Mesendoderm (in vitro differentiated cells): ENCODE data around the gene AGPAT1.
"Not testable (repeated sequence)": the region's sequence is repeated elsewhere in the genome, so short reads cannot be mapped to it uniquely, and the experiment has no call there.

ENCODE experiments used
- DNase-seq: peaks from one replicate; pipeline ENCODE4 v3.0.0; 2013
- H2AK5ac ChIP-seq: 2 replicates; pipeline ENCODE4 v1.6.1; 2013; ENCODE audit warnings: low read length, inconsistent platforms
- H2BK120ac ChIP-seq: 2 replicates; pipeline ENCODE4 v1.6.1; 2013; ENCODE audit warnings: low read depth, mild to moderate bottlenecking, low read length, moderate library complexity, mixed read lengths
- H2BK15ac ChIP-seq: replicated peaks from 2 replicates; pipeline ENCODE4 v1.6.1; 2013; ENCODE audit warnings: low read depth, mild to moderate bottlenecking, moderate library complexity
- H2BK5ac ChIP-seq: 2 replicates; pipeline ENCODE4 v1.6.1; 2013; ENCODE audit warnings: low read length, inconsistent platforms
- H3K18ac ChIP-seq: 2 replicates; pipeline ENCODE4 v1.6.1; 2013; ENCODE audit warnings: mild to moderate bottlenecking, low read length, mixed read lengths
- H3K23ac ChIP-seq: one replicate; pipeline ENCODE4 v1.6.1; 2013; ENCODE audit warnings: low read length
- H3K27ac ChIP-seq: 2 replicates; pipeline ENCODE4 v1.5.1; 2013; ENCODE audit warnings: low read depth, mild to moderate bottlenecking, inconsistent platforms, low read length, moderate library complexity
- H3K27me3 ChIP-seq: 2 replicates; pipeline ENCODE4 v1.6.1; 2013; ENCODE audit warnings: low read length, control low read depth, mild to moderate bottlenecking, inconsistent platforms; ENCODE audit not compliant: insufficient read depth, poor library complexity
- H3K36me3 ChIP-seq: 2 replicates; pipeline ENCODE4 v1.6.1; 2013; ENCODE audit warnings: low read length, inconsistent platforms; ENCODE audit not compliant: control insufficient read depth, insufficient read depth
- H3K4ac ChIP-seq: one replicate; pipeline ENCODE4 v1.6.1; 2013; ENCODE audit warnings: low read depth, mild to moderate bottlenecking, low read length, moderate library complexity
- H3K4me1 ChIP-seq: 2 replicates; pipeline ENCODE4 v1.6.1; 2013; ENCODE audit warnings: low read depth, low read length, inconsistent platforms; ENCODE audit not compliant: control insufficient read depth
- H3K4me2 ChIP-seq: 2 replicates; pipeline ENCODE4 v1.6.1; 2013; ENCODE audit warnings: low read length
- H3K4me3 ChIP-seq: 2 replicates; pipeline ENCODE4 v1.5.1; 2013; ENCODE audit warnings: mild to moderate bottlenecking, low read length
- H3K56ac ChIP-seq: one replicate; pipeline ENCODE4 v1.6.1; 2013; ENCODE audit warnings: low read length
- H3K79me1 ChIP-seq: 2 replicates; pipeline ENCODE4 v1.6.1; 2013; ENCODE audit warnings: low read length, inconsistent platforms
- H3K79me2 ChIP-seq: 2 replicates; pipeline ENCODE4 v1.6.1; 2013; ENCODE audit warnings: mild to moderate bottlenecking, low read length; ENCODE audit not compliant: control insufficient read depth, insufficient read depth
- H3K9ac ChIP-seq: 2 replicates; pipeline ENCODE4 v1.6.1; 2013; ENCODE audit warnings: low read length, inconsistent platforms
- H4K5ac ChIP-seq: one replicate; pipeline ENCODE4 v1.6.1; 2013; ENCODE audit warnings: low read length
- H4K8ac ChIP-seq: one replicate; pipeline ENCODE4 v1.6.1; 2013; ENCODE audit warnings: low read depth, mild to moderate bottlenecking, control low read depth, low read length, moderate library complexity
- WGBS: extraction: QIAGEN DNeasy Blood & Tissue Kit; methylation state at CpG from one replicate; pipeline ENCODE4 v1.1.7; 2013; ENCODE audit warnings: low lambda C conversion rate, missing lambda C conversion rate; ENCODE audit not compliant: insufficient coverage; ENCODE audit errors: extremely low coverage; 5-methylcytosine and 5-hydroxymethylcytosine counted together

AGPAT1 gene

DNA sequence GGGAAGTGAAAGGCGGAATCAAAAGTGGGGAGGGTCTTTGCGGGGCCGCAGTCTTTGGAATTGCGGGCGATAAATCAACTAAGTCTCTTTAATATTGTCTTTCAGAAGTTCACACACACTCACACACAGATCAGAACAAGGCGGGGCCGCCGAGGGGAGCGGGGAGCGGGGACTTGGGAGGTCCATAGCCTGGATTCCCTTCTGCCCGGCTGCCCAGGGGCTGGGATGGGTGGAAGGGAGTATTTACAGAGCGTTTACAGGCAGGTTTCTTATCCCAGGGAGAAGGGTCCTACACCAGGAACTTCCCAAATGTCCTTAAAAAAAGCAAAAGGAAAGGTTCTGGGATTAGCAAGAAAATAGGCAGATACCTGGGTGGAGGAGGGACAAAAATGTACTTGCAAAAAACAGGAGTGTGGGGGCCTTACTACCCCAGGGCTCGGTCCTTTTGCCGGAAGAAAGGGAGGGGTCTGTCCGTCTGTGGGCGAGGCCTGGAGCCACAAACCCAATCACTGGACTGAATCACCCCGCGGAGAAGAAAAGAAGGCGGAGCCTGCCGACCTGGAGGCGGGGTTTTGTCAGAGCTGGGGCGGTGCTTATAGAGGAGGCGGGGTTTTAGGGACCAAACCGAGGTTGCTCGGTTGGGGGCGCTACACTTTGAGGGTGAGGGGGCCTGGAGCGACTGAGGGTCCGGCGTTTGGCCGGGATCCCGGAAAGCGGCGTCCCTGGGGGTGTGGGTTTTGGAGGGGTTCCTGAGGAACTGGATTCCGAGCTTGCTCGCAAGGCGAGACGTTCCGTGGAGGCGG lies 27.4 kb downstream of the AGPAT1 start:
- Histone ChIP-seq H3K9ac (no peak overlapping the region), H2BK15ac (no peak overlapping the region), H3K79me2 (no peaks in the 10 kb centered on the region), H2BK120ac (no peak overlapping the region), H3K79me1 (no peaks in the 10 kb centered on the region), H3K4me3 (no peak overlapping the region), H2BK5ac (no peak overlapping the region), H3K4me1 (peaks cover 21% of the 10 kb centered on the region), H4K5ac (no peak overlapping the region), H3K56ac (no peak overlapping the region), H3K4ac (no peak overlapping the region), H3K23ac (no peak overlapping the region), H3K27me3 (no peaks in the 10 kb centered on the region), H2AK5ac (no peak overlapping the region), H3K27ac (no peak overlapping the region), H4K8ac (no peak overlapping the region), H3K18ac (no peak overlapping the region), H3K36me3 (no peaks in the 10 kb centered on the region), H3K4me2 (no peak overlapping the region)
- no CpG with 5 or more reads among the region's 39 CpGs for WGBS
- DNase-seq: peak; percentile 56

GRCh38 chr6:32147401-32148132 lies 28.3 kb downstream of the AGPAT1 start:
- Histone ChIP-seq H3K4me3 (no peak overlapping the region), H4K8ac (no peak overlapping the region), H2BK15ac (no peak overlapping the region), H3K79me2 (no peaks in the 10 kb centered on the region), H4K5ac (no peak overlapping the region), H3K9ac (no peak overlapping the region), H3K4ac (no peak overlapping the region), H3K36me3 (no peaks in the 10 kb centered on the region), H3K79me1 (no peaks in the 10 kb centered on the region), H2BK5ac (no peak overlapping the region), H3K56ac (no peak overlapping the region), H2BK120ac (no peak overlapping the region), H3K23ac (no peak overlapping the region), H3K27me3 (no peaks in the 10 kb centered on the region), H3K4me1 (peaks cover 18% of the 10 kb centered on the region), H3K27ac (no peak overlapping the region), H2AK5ac (no peak overlapping the region), H3K18ac (no peak overlapping the region), H3K4me2 (no peak overlapping the region)
- WGBS: no CpG with 5 or more reads among the region's 4 CpGs
- no peak for DNase-seq

- H3K4ac ChIP-seq: no peak overlapping the region
- no CpG with 5 or more reads among the region's 4 CpGs for WGBS
- H2BK120ac ChIP-seq: no peak overlapping the region
- H3K27ac ChIP-seq: no peak overlapping the region
- H3K79me1 ChIP-seq: no peaks in the 10 kb centered on the region
- H2BK15ac ChIP-seq: no peak overlapping the region
- no peak overlapping the region for H3K4me2 ChIP-seq
- H3K4me3 ChIP-seq: no peak overlapping the region
- no peak overlapping the region for H2AK5ac ChIP-seq
- H4K5ac ChIP-seq: no peak overlapping the region
- H3K18ac ChIP-seq: no peak overlapping the region
- peak; percentile 79 for DNase-seq
- H2BK5ac ChIP-seq: peak overlapping the region; percentile 67
- no peaks in the 10 kb centered on the region for H3K36me3 ChIP-seq
- no peak overlapping the region for H4K8ac ChIP-seq
- no peaks in the 10 kb centered on the region for H3K79me2 ChIP-seq
- H3K4me1 ChIP-seq: peaks cover 15% of the 10 kb centered on the region
- H3K56ac ChIP-seq: peak overlapping the region; percentile 45
- peak overlapping the region; percentile 35 for H3K9ac ChIP-seq
- no peak overlapping the region for H3K23ac ChIP-seq
- H3K27me3 ChIP-seq: no peaks in the 10 kb centered on the region
These were observed 29.2 kb downstream of the AGPAT1 start for GRCh38 chr6:32146687-32147086.

DNA sequence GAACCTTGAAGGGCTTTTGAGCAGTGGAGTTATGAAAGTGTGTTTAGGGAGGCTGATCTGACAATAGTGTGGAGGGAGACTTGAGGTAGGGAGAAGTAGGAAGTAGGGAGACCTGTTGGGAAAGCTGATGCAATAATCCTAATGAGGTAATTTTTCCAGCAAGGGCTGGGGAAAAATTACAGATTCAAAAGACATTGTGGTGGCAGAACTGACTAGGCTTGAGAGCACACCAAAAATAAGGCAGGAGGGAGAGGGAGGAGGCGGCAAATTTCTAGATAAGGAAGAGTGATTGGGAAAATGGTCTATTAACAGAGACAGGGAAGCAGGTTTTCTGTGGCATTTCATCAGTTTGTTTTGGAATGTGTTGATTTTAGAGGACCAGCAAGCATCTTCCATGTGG lies 29.6 kb downstream of the AGPAT1 start:
- no peak overlapping the region for H3K4me3 ChIP-seq
- H3K79me2 ChIP-seq: no peaks in the 10 kb centered on the region
- no peak overlapping the region for H2BK5ac ChIP-seq
- H3K79me1 ChIP-seq: no peaks in the 10 kb centered on the region
- H3K9ac ChIP-seq: peak overlapping the region; percentile 35
- H2BK120ac ChIP-seq: no peak overlapping the region
- no peak overlapping the region for H4K8ac ChIP-seq
- no peak overlapping the region for H4K5ac ChIP-seq
- WGBS: no CpG with 5 or more reads among the region's 1 CpG
- no peaks in the 10 kb centered on the region for H3K27me3 ChIP-seq
- peak overlapping the region; percentile 45 for H3K56ac ChIP-seq
- no peak overlapping the region for H2BK15ac ChIP-seq
- H3K36me3 ChIP-seq: no peaks in the 10 kb centered on the region
- H3K4me1 ChIP-seq: peaks cover 13% of the 10 kb centered on the region
- DNase-seq: peak; percentile 45
- peak overlapping the region; percentile 32 for H3K18ac ChIP-seq
- no peak overlapping the region for H3K4me2 ChIP-seq
- H3K4ac ChIP-seq: peak overlapping the region; percentile 24
- no peak overlapping the region for H2AK5ac ChIP-seq
- no peak overlapping the region for H3K27ac ChIP-seq
- H3K23ac ChIP-seq: no peak overlapping the region

DNA sequence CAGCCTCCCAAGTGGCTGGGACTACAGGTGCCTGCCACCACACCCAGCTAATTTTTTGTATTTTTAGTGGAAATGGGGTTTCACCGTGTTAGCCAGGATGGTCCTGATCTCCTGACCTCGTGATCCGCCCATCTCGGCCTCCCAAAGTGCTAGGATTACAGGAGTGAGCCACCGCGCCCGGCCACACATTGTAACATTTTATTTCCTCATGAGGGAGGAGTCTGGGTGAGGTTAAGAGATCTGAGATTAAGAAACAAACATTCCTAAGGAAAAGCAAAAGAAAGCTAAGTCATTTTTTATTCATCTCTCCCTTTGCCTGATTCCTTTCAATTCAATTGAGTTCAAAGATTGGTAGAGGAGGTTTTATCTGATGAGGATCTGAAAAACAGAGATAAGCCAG lies 31.6 kb downstream of the AGPAT1 start:
- H3K27ac ChIP-seq, H3K79me2 ChIP-seq, H3K4me2 ChIP-seq, H4K5ac ChIP-seq, H3K79me1 ChIP-seq, H2BK15ac ChIP-seq, DNase-seq, H2BK120ac ChIP-seq, H2BK5ac ChIP-seq, H3K36me3 ChIP-seq, H3K4me1 ChIP-seq, H4K8ac ChIP-seq, H3K4me3 ChIP-seq, H3K56ac ChIP-seq, H3K4ac ChIP-seq, H3K18ac ChIP-seq, H2AK5ac ChIP-seq, H3K27me3 ChIP-seq, H3K9ac ChIP-seq, H3K23ac ChIP-seq: not testable (repeated sequence)
- no CpG with 5 or more reads among the region's 7 CpGs for WGBS
